GM12878 (cell line): ENCODE results near the gene ICAM2. TPM values are rescaled to one million over a fixed set of nuclear protein-coding genes. Genes with fewer than 3 reads are reported as not detected.

ENCODE experiments used
- ATAC-seq: fragments of 200-7000 bp; cut with Tn5 transposase; 3 replicates; pipeline ENCODE4 v1.9.1; 2020; ENCODE audit warnings: mild to moderate bottlenecking, moderate library complexity
- BruUV-seq: library from RNA; stranded (reverse); fragments of 400-500 nt; replicated peaks from 2 replicates; lab custom pipeline; 2021; lab: Mats Ljungman, UMichigan
- CTCF ChIA-PET: fragments of 300-600 bp; sonication (Branson Sonifier 250); formaldehyde crosslinking; extraction: SDS; loops from one replicate; lab custom pipeline; 2021; ENCODE audit warnings: inconsistent platforms; lab: Yijun Ruan, JAX
- POLR2A ChIA-PET: fragments of 350-600 bp; formaldehyde crosslinking; extraction: SDS; loops from one replicate; lab custom pipeline; 2021; ENCODE audit warnings: inconsistent platforms; lab: Charles Lee
- RAD21 ChIA-PET: fragments of 300-600 bp; sonication (Branson Sonifier 250); formaldehyde crosslinking; loops from one replicate; lab custom pipeline; 2023; ENCODE audit warnings: antibody characterized with exemption; ENCODE audit not compliant: unreplicated experiment; lab: Charles Lee
- SMC1A ChIA-PET: fragments of 300-600 bp; sonication (Branson Sonifier 250); formaldehyde crosslinking; loops from one replicate; lab custom pipeline; 2023; ENCODE audit not compliant: unreplicated experiment, uncharacterized antibody; lab: Charles Lee
- DNase-seq: peaks from one replicate; pipeline ENCODE4 v3.0.0-alpha.2; 2011; ENCODE audit warnings: low read depth, low spot score
- FAIRE-seq: peaks from 3 replicates; lab custom pipeline; 2011; peaks lifted over from hg19 to GRCh38; lab: Jason Lieb, UNC
- H2AFZ ChIP-seq: 2 replicates; pipeline ENCODE4 v1.6.0; 2011; ENCODE audit warnings: low read depth, low read length, control low read depth; ENCODE audit not compliant: control insufficient read depth
- H3K27ac ChIP-seq: 2 replicates; pipeline ENCODE4 v1.5.1; 2011; ENCODE audit warnings: control low read depth; ENCODE audit not compliant: control insufficient read depth, insufficient read depth
- H3K27me3 ChIP-seq, 2 experiments: replicated peaks in 1 of 2; 2 replicates each; pipeline versions ENCODE4 v1.6.0 to v1.6.1; 2011; ENCODE audit warnings: low read length in 1 of 2; ENCODE audit not compliant: control insufficient read depth in 2 of 2, insufficient read depth in 2 of 2
- H3K36me3 ChIP-seq, 2 experiments: 2 replicates each; pipeline ENCODE4 v1.5.1; 2011; ENCODE audit warnings: low read length in 1 of 2; ENCODE audit not compliant: control insufficient read depth in 2 of 2, insufficient read depth in 2 of 2
- H3K4me1 ChIP-seq: 2 replicates; pipeline ENCODE4 v1.6.1; 2011; ENCODE audit warnings: mild to moderate bottlenecking, low read length, moderate library complexity, mixed read lengths; ENCODE audit not compliant: control insufficient read depth, insufficient read depth
- H3K4me2 ChIP-seq: 2 replicates; pipeline ENCODE4 v1.6.0; 2011; ENCODE audit warnings: control low read depth; ENCODE audit not compliant: control insufficient read depth, insufficient read depth
- H3K4me3 ChIP-seq: fragments of 200-600 bp; sonication (generic); 2 replicates; pipeline ENCODE4 v1.5.1; 2016
- H3K79me2 ChIP-seq: 2 replicates; pipeline ENCODE4 v1.6.0; 2011; ENCODE audit warnings: low read length; ENCODE audit not compliant: control insufficient read depth, insufficient read depth
- H3K9ac ChIP-seq: 2 replicates; pipeline ENCODE4 v1.8.0; 2011; ENCODE audit warnings: low read length, control low read depth, mixed read lengths; ENCODE audit not compliant: control insufficient read depth, insufficient read depth
- H3K9me3 ChIP-seq: replicated peaks from 3 replicates; pipeline ENCODE4 v1.5.1; 2011; ENCODE audit warnings: mild to moderate bottlenecking, low read length; ENCODE audit not compliant: control insufficient read depth, insufficient read depth
- H4K20me1 ChIP-seq: 2 replicates; pipeline ENCODE4 v1.6.0; 2011; ENCODE audit not compliant: control insufficient read depth, insufficient read depth
- BRCA1 ChIP-seq: IDR thresholded peaks from 2 replicates; pipeline ENCODE4 v1.6.1; 2011; ENCODE audit warnings: low read depth, low read length, improper control_type of control experiment
- CHD4 ChIP-seq: fragments of 200-600 bp; sonication (generic); IDR thresholded peaks from 2 replicates; pipeline ENCODE4 v1.6.1; 2016; ENCODE audit warnings: mild to moderate bottlenecking
- ETV6 ChIP-seq, 2 experiments: fragments of 450-650 bp in 1 of 2; IDR thresholded peaks in 1 of 2; conservative IDR thresholded peaks in 1 of 2; 2 replicates each; pipeline ENCODE4 v1.6.1; 2014; ENCODE audit warnings: antibody characterized with exemption in 1 of 2, borderline replicate concordance in 1 of 2, low read depth in 1 of 2, mild to moderate bottlenecking in 1 of 2, moderate library complexity in 1 of 2
- GATAD2B ChIP-seq: fragments of 450-650 bp; conservative IDR thresholded peaks from 2 replicates; pipeline ENCODE4 v1.6.1; 2017; ENCODE audit warnings: low read depth, mild to moderate bottlenecking, moderate library complexity
- IKZF2 ChIP-seq, 2 experiments: fragments of 450-650 bp; IDR thresholded peaks; 2 replicates each; pipeline ENCODE4 v1.6.1; 2017; ENCODE audit warnings: mild to moderate bottlenecking in 2 of 2, moderate library complexity in 2 of 2
- MEF2B ChIP-seq: fragments of 450-650 bp; IDR thresholded peaks from 2 replicates; pipeline ENCODE4 v1.6.1; 2018; ENCODE audit warnings: mild to moderate bottlenecking, moderate library complexity; ENCODE audit not compliant: partially characterized antibody, poor library complexity, severe bottlenecking
- MTA2 ChIP-seq: fragments of 450-650 bp; IDR thresholded peaks from 2 replicates; pipeline ENCODE4 v1.6.1; 2016; ENCODE audit warnings: low read depth, mild to moderate bottlenecking, moderate library complexity
- NR2F1 ChIP-seq: fragments of 450-650 bp; conservative IDR thresholded peaks from 2 replicates; pipeline ENCODE4 v1.6.1; 2017; ENCODE audit warnings: mild to moderate bottlenecking
- RELA ChIP-seq: fragments of 450-650 bp; IDR thresholded peaks from 2 replicates; pipeline ENCODE4 v1.8.0; 2014; ENCODE audit warnings: borderline replicate concordance; ENCODE audit not compliant: partially characterized antibody
- SMC3 ChIP-seq: IDR thresholded peaks from 2 replicates; pipeline ENCODE4 v1.6.1; 2011; ENCODE audit warnings: low read length, improper control_type of control experiment, borderline replicate concordance
- SREBF1 ChIP-seq: IDR thresholded peaks from 2 replicates; pipeline ENCODE4 v1.6.1; 2012; ENCODE audit warnings: mild to moderate bottlenecking, low read length
- SUZ12 ChIP-seq: fragments of 200-600 bp; sonication (generic); IDR thresholded peaks from one replicate; pipeline ENCODE4 v1.6.1; 2018; ENCODE audit warnings: antibody characterized with exemption, mild to moderate bottlenecking; ENCODE audit not compliant: unreplicated experiment
- TCF3 ChIP-seq: IDR thresholded peaks from 2 replicates; pipeline ENCODE4 v1.6.1; 2012; ENCODE audit warnings: low read depth, mild to moderate bottlenecking, low read length, borderline replicate concordance; ENCODE audit not compliant: insufficient read depth
- WGBS: methylation state at CpG from one replicate; pipeline ENCODE4 v1.1.6; 2016; ENCODE audit warnings: low lambda C conversion rate; ENCODE audit not compliant: insufficient replicate concordance, insufficient coverage; ENCODE audit errors: missing lambda C conversion rate; 5-methylcytosine and 5-hydroxymethylcytosine counted together
- in situ Hi-C: fragments of 300-500 bp; cut with MboI; formaldehyde crosslinking; loops from 9 replicates; pipeline ENCODE4 v1.14.3; 2018; ENCODE audit warnings: mixed read lengths
- intact Hi-C: fragments of 100-400 bp; cut with micrococcal nuclease; formaldehyde crosslinking; loops from one replicate; pipeline ENCODE4 v1.14.2; 2022; ENCODE audit not compliant: unreplicated experiment
- polyA plus RNA-seq, 11 experiments: library from polyadenylated mRNA; depleted of rRNA in 4 of 11; unstranded in 6 of 11; stranded (reverse) in 5 of 11; fragments of >200 nt; fragmentation: Nextera tagmentation in 4 of 11; fragmentation: Illumina TruSeq in 1 of 11; extraction: Ambion mirVana in 4 of 11; extraction: Trizol in 1 of 11; gene quantifications; 1 replicate in 1 of 11; 2 replicates in 10 of 11; pipeline versions ENCODE4 v1.2.1 to v1.2.3, GENCODE V29; 2011 to 2016; ENCODE audit warnings: inconsistent platforms in 2 of 11, missing spikeins in 2 of 11, low read depth in 1 of 11
- total RNA-seq, 4 experiments: library from RNA; depleted of rRNA in 3 of 4; stranded (reverse); fragments of >200 nt in 3 of 4; fragmentation: Illumina TruSeq in 1 of 4; extraction: Trizol in 1 of 4; gene quantifications; 2 replicates each; pipeline versions ENCODE4 v1.2.1 to v1.2.3, GENCODE V29; 2013 to 2021
- TF ChIP-seq, protein P1 (sequence below): IDR thresholded peaks from 2 replicates; pipeline ENCODE4 v1.6.1; 2012; ENCODE audit warnings: low read depth, low read length, improper control_type of control experiment
- TF ChIP-seq, protein P2 (sequence below): fragments of 450-650 bp; IDR thresholded peaks from 2 replicates; pipeline ENCODE4 v1.6.1; 2014; ENCODE audit warnings: mild to moderate bottlenecking
- TF ChIP-seq, protein P3 (sequence below): IDR thresholded peaks from 2 replicates; pipeline ENCODE4 v1.6.1; 2011; ENCODE audit warnings: mild to moderate bottlenecking, low read depth, low read length, moderate library complexity; ENCODE audit not compliant: insufficient replicate concordance
- TF ChIP-seq, protein P4 (sequence below): fragments of 450-650 bp; IDR thresholded peaks from 2 replicates; pipeline ENCODE4 v1.6.1; 2017; ENCODE audit warnings: antibody characterized with exemption, mild to moderate bottlenecking, moderate library complexity

The ICAM2 gene
- total and polyA plus RNA-seq, 10 of the 15 experiments (the other 5 are each of a cell fraction or from before 2014, with no cell fraction given): 23.6 to 108 (median 58.1) TPM

DNA sequence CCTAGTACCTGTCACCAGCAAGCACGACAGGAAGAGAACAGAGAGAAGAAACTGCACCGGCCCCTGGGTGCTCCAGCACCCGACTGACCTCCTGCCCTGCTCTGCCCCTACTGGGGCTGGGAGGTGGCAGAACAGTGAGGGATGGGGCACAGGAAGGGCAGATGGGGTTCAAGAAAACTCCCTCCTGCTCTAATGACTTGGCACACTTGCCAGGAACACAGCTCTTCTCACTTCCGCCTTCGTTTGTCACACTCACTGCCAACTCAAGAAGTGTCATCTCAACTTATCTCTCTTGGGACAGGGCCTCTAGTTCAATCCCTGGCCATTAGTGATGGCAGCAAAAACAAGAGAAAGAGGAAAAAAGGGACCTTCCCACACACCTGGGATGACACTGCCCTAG is 42.7 kb upstream of the ICAM2 start:
- Histone ChIP-seq H3K4me2 (peak overlapping the region; percentile 7; the same call in 1 of the 2 replicates), H3K9me3 (no peaks in the 10 kb centered on the region), H3K27ac (peak overlapping the region; percentile 54), H3K27me3 (no peaks in the 10 kb centered on the region), H3K36me3 (peaks cover 6 to 14% of the 10 kb centered on the region in 2 experiments), H3K79me2 (no peaks in the 10 kb centered on the region), H3K4me3 (no peak overlapping the region), H4K20me1 (no peaks in the 10 kb centered on the region), H2AFZ (0 out of 2 replicates have a peak overlapping the region, but pooled peaks have one; percentile 49), H3K4me1 (peaks cover 37% of the 10 kb centered on the region), H3K9ac (peak overlapping the region; percentile 40; the same call in 1 of the 2 replicates)
- ChIA-PET POLR2A (interaction anchor here (1.0 to 4.6 kb wide), 5 partner anchors 12 to 70 kb away, joined by 3 to 29 read pairs (median 5); no protein-coding TSS in a partner anchor), RAD21 (interaction anchor here (1.0 to 7.4 kb wide), 8 partner anchors 11 to 82 kb away, joined by 3 to 120 read pairs (median 8); partner anchors contain the start of genes ERN1 and ICAM2), CTCF (interaction anchor here (0.6 to 8.9 kb wide), 15 partner anchors 11 to 82 kb away, joined by 3 to 140 read pairs (median 5); partner anchors contain the start of genes ERN1 and ICAM2), SMC1A (interaction anchor here (0.7 to 10.0 kb wide), 9 partner anchors 12 to 117 kb away, joined by 5 to 151 read pairs (median 7); partner anchors contain the start of genes ERN1 and ICAM2)
- DNase-seq (peak; percentile 31), ATAC-seq (peak; percentile 77), FAIRE-seq (no peak)
- in situ Hi-C loops: no loop called here
- intact Hi-C loops: loop anchor here (2.0 kb wide), 1 partner anchor 68 kb away; the partner anchor contains the start of gene ERN1
- BruUV-seq: no TSS peak
- 97% methylated on average over 5 of the region's 5 CpGs for WGBS
- TF ChIP-seq, protein P1, sequence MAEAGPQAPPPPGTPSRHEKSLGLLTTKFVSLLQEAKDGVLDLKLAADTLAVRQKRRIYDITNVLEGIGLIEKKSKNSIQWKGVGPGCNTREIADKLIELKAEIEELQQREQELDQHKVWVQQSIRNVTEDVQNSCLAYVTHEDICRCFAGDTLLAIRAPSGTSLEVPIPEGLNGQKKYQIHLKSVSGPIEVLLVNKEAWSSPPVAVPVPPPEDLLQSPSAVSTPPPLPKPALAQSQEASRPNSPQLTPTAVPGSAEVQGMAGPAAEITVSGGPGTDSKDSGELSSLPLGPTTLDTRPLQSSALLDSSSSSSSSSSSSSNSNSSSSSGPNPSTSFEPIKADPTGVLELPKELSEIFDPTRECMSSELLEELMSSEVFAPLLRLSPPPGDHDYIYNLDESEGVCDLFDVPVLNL: no peak
- TF ChIP-seq NR2F1 (peak; percentile 82), TCF3 (no peak), GATAD2B (peak; percentile 80), RELA (no peak), CHD4 (no peak), SREBF1 (no peak), SUZ12 (no peak), IKZF2 (IDR thresholded peaks at IDR 0.05) (peak; percentile 83 to 85), MEF2B (peak; percentile 84), MTA2 (peak; percentile 75), ETV6 (conservative IDR thresholded peaks at IDR 0.05 in 1 of 2, IDR thresholded peaks at IDR 0.05 in 1 of 2; ENCODE audit: borderline replicate concordance in 1 of 2, low read depth in 1 of 2) (peak in 1 of 2 experiments; percentile 33; a peak in 1 of 4 replicates), BRCA1 (no peak), SMC3 (no peak)
- TF ChIP-seq, protein P2, sequence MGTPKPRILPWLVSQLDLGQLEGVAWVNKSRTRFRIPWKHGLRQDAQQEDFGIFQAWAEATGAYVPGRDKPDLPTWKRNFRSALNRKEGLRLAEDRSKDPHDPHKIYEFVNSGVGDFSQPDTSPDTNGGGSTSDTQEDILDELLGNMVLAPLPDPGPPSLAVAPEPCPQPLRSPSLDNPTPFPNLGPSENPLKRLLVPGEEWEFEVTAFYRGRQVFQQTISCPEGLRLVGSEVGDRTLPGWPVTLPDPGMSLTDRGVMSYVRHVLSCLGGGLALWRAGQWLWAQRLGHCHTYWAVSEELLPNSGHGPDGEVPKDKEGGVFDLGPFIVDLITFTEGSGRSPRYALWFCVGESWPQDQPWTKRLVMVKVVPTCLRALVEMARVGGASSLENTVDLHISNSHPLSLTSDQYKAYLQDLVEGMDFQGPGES: no peak
- TF ChIP-seq, protein P3, sequence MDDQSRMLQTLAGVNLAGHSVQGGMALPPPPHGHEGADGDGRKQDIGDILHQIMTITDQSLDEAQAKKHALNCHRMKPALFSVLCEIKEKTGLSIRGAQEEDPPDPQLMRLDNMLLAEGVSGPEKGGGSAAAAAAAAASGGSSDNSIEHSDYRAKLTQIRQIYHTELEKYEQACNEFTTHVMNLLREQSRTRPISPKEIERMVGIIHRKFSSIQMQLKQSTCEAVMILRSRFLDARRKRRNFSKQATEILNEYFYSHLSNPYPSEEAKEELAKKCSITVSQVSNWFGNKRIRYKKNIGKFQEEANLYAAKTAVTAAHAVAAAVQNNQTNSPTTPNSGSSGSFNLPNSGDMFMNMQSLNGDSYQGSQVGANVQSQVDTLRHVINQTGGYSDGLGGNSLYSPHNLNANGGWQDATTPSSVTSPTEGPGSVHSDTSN: no peak
- TF ChIP-seq, protein P4, sequence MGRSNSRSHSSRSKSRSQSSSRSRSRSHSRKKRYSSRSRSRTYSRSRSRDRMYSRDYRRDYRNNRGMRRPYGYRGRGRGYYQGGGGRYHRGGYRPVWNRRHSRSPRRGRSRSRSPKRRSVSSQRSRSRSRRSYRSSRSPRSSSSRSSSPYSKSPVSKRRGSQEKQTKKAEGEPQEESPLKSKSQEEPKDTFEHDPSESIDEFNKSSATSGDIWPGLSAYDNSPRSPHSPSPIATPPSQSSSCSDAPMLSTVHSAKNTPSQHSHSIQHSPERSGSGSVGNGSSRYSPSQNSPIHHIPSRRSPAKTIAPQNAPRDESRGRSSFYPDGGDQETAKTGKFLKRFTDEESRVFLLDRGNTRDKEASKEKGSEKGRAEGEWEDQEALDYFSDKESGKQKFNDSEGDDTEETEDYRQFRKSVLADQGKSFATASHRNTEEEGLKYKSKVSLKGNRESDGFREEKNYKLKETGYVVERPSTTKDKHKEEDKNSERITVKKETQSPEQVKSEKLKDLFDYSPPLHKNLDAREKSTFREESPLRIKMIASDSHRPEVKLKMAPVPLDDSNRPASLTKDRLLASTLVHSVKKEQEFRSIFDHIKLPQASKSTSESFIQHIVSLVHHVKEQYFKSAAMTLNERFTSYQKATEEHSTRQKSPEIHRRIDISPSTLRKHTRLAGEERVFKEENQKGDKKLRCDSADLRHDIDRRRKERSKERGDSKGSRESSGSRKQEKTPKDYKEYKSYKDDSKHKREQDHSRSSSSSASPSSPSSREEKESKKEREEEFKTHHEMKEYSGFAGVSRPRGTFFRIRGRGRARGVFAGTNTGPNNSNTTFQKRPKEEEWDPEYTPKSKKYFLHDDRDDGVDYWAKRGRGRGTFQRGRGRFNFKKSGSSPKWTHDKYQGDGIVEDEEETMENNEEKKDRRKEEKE: no peak
